Activated CD4-positive, alpha-beta memory T cell treated with anti-CD3 and anti-CD28 coated beads for 36 hours (primary cell): Measurements from ENCODE around the gene STXBP5L. TPM values are rescaled to one million over a fixed set of nuclear protein-coding genes. Genes with fewer than 3 reads are reported as not detected.
"Not testable (repeated sequence)": the region's sequence is repeated elsewhere in the genome, so short reads cannot be mapped to it uniquely, and the experiment has no call there.

Experiments
- CTCF ChIA-PET: fragments of 350-600 bp; sonication (Branson Sonifier 250); formaldehyde crosslinking; loops from one replicate; lab custom pipeline; 2021; ENCODE audit warnings: antibody characterized with exemption, inconsistent platforms; lab: Charles Lee
- POLR2A ChIA-PET: fragments of 350-600 bp; sonication (Branson Sonifier 250); formaldehyde crosslinking; loops from one replicate; lab custom pipeline; 2021; ENCODE audit warnings: antibody characterized with exemption; lab: Charles Lee
- DNase-seq: peaks from one replicate; pipeline ENCODE4 v3.0.0-alpha.2; 2020
- H3K27ac Mint-ChIP-seq: one replicate; pipeline ENCODE4 v1.8.0; 2021; ENCODE audit warnings: mixed read lengths
- H3K27me3 Mint-ChIP-seq: one replicate; pipeline ENCODE4 v1.8.0; 2021; ENCODE audit warnings: mixed read lengths
- H3K36me3 Mint-ChIP-seq: one replicate; pipeline ENCODE4 v1.8.0; 2021; ENCODE audit warnings: mixed read lengths
- H3K4me1 Mint-ChIP-seq: one replicate; pipeline ENCODE4 v1.8.0; 2021; ENCODE audit warnings: low read depth, mixed read lengths
- H3K4me3 Mint-ChIP-seq: one replicate; pipeline ENCODE4 v1.8.0; 2021; ENCODE audit warnings: mild to moderate bottlenecking, mixed read lengths
- H3K9me3 Mint-ChIP-seq: one replicate; pipeline ENCODE4 v1.8.0; 2021; ENCODE audit warnings: mixed read lengths
- intact Hi-C: fragments of 100-400 bp; cut with micrococcal nuclease; formaldehyde crosslinking; loops from one replicate; pipeline ENCODE4 v1.15.1; 2023
- total RNA-seq, 2 experiments: library from RNA; stranded (reverse); gene quantifications; one replicate each; pipeline ENCODE4 v1.2.3, GENCODE V29; 2021

STXBP5L gene
- not detected for total RNA-seq

DNA sequence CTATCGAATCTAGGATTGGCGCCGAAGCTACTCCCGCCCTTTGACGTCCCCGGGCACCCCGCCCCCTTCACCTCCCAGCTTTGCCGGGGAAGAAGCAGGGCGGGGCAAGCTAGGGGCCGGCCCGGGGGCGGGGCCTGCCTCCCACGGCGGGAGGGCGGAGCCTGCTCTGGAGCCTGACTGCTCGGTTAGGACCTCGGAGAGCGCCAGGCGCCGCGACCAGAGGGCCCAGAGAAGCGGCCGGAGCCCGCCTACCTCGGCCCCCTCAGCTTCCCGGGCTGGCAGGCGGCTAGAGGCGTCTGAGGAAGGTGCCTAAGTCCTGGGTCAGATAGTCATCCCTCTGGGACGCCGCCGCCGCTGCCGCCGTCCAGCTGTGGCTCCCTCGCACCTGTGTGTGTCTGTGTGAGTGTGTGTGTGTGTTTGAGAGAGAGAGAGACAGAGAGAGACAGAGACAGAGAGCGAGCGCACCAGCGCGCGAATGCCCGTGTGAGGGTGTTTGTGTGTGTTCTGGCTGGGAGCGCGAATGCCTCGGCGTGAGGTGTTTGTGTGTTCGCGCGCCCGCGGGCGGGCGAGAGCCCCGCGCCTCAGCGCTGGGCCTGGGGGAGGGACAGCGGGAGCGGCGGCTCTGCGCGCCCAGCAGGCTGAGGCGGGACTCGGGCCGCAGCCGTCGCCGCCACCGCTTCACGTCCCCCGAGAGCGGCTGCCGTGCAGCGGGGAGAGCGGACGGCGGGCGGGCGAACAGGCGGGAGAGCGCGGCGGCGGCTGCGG, at the start of gene STXBP5L:
Gene STXBP5L, plus strand, starts transcription at position 176 of the 765 bp plus-strand sequence. CDS start 1,374 bp downstream, outside the sequence.
- peaks cover 46% of the 10 kb centered on the region for H3K27me3 Mint-ChIP-seq
- CTCF ChIA-PET = interaction anchor here (0.7 kb wide), 1 partner anchor 664 kb away, joined by 3 read pairs; no protein-coding TSS in a partner anchor
- POLR2A ChIA-PET = no interaction called here
- intact Hi-C loops = no loop called here
- peaks cover 12% of the 10 kb centered on the region for H3K4me1 Mint-ChIP-seq
- H3K4me3 Mint-ChIP-seq = peak within 1 kb of the TSS; percentile 68
- peak; percentile 72 for DNase-seq
- peaks cover 3% of the 10 kb centered on the region for H3K36me3 Mint-ChIP-seq
- no peaks in the 10 kb centered on the region for H3K9me3 Mint-ChIP-seq
- no peak within 1 kb of the TSS for H3K27ac Mint-ChIP-seq

DNA sequence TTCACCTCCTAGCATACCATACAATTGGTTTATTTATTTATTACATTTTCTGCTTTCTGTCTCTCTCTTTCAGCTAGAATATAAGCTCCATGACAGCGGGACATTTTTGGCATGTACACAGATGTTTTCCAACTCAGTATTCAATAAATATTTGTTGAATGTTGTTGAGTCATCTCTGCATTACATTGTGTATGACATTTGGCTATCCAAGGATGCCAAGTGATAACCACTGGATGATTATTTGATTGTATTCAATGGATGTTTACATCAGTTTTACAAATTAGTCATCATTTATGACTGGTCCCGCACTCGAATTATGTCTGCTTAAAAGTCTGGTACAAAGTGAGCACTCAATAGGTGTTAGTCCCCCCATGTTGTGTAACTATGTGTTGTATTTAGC, 49.5 kb upstream of the STXBP5L start:
- H3K4me3 Mint-ChIP-seq = no peak overlapping the region
- no peak overlapping the region for H3K27ac Mint-ChIP-seq
- H3K9me3 Mint-ChIP-seq = no peaks in the 10 kb centered on the region
- H3K4me1 Mint-ChIP-seq = no peaks in the 10 kb centered on the region
- no peaks in the 10 kb centered on the region for H3K36me3 Mint-ChIP-seq
- no peak for DNase-seq
- POLR2A ChIA-PET = no interaction called here
- CTCF ChIA-PET = no interaction called here
- intact Hi-C loops = no loop called here
- H3K27me3 Mint-ChIP-seq = peaks cover 5% of the 10 kb centered on the region

DNA sequence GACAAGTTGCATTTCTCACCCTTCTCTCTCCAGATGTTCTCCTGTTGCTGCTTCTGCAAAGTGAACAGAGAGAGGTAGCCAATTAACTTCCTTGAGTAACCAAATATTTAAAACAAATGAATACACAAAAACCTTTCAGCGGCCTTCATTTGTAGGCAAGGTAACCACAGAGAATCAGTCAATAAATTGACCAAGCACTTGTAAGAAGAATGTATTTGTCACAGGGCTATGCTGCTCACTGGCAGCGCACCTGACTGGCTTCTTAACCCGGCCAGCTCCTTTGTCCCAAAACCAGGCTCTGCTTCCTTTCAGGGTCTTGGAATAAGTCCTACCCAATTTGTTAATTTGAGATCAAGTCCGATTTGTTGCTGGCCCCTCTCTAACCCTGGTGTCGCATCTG, 43.5 kb upstream of the STXBP5L start:
- H3K4me3 Mint-ChIP-seq = no peak overlapping the region
- ChIA-PET CTCF (no interaction called here), POLR2A (no interaction called here)
- no peak overlapping the region for H3K27ac Mint-ChIP-seq
- no peak for DNase-seq
- H3K4me1 Mint-ChIP-seq = no peaks in the 10 kb centered on the region
- intact Hi-C loops = no loop called here
- H3K27me3 Mint-ChIP-seq = peaks cover 6% of the 10 kb centered on the region
- H3K36me3 Mint-ChIP-seq = no peaks in the 10 kb centered on the region
- no peaks in the 10 kb centered on the region for H3K9me3 Mint-ChIP-seq

DNA sequence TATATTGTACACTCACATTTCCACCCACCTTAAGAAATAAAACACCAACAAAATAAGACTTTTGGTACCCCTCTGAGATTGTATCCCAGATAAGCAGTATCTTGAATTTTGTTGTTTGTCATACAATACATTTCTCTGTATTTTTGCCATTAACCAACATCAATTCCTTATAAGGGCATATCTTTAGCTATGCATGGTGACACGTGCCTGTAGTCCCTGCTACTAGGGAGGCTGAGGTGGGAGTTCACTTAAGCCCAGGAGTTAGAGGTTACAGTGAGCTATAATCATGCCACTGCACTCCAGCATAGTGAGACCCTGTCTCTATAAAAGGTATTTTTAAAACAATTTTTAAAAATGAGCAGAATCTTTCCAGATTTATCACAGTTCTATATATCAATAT, 32.5 kb upstream of the STXBP5L start:
- Mint-ChIP-seq H3K36me3 (no peaks in the 10 kb centered on the region), H3K27ac (no peak overlapping the region), H3K4me3 (no peak overlapping the region), H3K9me3 (no peaks in the 10 kb centered on the region), H3K27me3 (peaks cover 7% of the 10 kb centered on the region), H3K4me1 (no peaks in the 10 kb centered on the region)
- CTCF ChIA-PET = no interaction called here
- intact Hi-C loops = no loop called here
- DNase-seq = no peak
- POLR2A ChIA-PET = no interaction called here

DNA sequence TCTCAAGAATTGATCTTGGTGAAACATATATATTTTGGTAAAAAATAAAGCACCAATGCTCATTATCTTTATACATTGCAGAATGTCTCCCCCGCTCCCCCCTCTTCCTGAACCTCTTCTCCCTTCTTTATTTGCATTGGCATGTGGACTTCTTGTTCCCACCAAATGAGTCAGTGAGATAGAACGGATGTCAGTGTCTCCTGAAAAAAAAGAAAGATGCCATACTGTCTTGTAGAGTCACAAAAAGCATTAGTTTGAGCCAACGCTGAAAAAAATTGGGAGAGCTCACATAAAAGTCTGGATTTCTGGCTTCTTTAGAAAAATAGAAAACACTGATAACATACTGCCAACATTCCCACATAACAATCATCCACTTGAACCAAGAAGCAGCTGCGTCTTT, 32.0 kb upstream of the STXBP5L start:
- POLR2A ChIA-PET = no interaction called here
- H3K27ac Mint-ChIP-seq = no peak overlapping the region
- no peak overlapping the region for H3K4me3 Mint-ChIP-seq

DNA sequence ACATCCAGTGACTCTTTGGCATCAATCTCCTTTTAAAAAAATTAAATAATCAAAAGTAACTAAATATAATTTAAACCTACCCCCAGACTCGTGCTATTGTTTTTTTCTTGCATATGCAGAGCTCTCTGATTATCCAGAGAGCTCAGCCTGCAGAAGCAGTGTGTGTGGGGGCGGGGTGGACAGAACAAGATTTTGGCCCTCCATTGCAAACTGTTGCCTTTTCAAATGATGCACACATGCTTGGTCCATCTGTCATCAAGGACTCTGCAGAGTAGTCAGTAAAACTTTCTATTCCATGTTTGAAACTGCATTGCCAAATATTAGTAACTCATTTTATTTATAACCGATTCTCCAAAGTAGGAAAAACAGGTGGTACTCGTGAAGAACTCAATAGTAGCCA, 28.6 kb upstream of the STXBP5L start:
- Mint-ChIP-seq H3K4me3 (no peak overlapping the region), H3K9me3 (no peaks in the 10 kb centered on the region), H3K27me3 (peaks cover 7% of the 10 kb centered on the region), H3K27ac (no peak overlapping the region), H3K4me1 (no peaks in the 10 kb centered on the region), H3K36me3 (no peaks in the 10 kb centered on the region)
- intact Hi-C loops = no loop called here
- ChIA-PET POLR2A (no interaction called here), CTCF (no interaction called here)
- no peak for DNase-seq

More for the DNA sequence above, 32.0 kb upstream of the STXBP5L start:
- no peak for DNase-seq
- H3K4me1 Mint-ChIP-seq = no peaks in the 10 kb centered on the region
- H3K36me3 Mint-ChIP-seq = no peaks in the 10 kb centered on the region
- CTCF ChIA-PET = no interaction called here
- H3K27me3 Mint-ChIP-seq = peaks cover 7% of the 10 kb centered on the region
- intact Hi-C loops = no loop called here
- H3K9me3 Mint-ChIP-seq = no peaks in the 10 kb centered on the region

DNA sequence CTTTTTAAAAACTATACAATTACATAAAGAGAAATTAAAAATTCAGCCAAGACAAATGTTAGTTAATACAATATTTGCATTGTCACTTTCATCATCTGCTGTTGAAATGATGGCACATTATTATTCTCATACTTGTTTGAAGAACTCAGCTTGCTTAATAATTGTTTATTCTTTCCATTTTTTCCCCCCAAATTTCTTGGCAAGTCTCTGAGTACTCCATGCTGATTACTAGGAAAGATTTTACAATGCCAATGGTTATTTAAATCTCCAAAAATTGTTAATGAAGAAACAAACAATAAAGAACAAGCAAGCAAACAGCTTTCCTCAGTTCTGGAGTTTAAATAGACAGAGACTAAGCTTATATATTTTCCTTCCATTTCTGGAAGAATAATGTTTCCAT, 15.1 kb upstream of the STXBP5L start:
- DNase-seq = no peak
- no peak overlapping the region for H3K27ac Mint-ChIP-seq
- H3K27me3 Mint-ChIP-seq = peaks cover 2% of the 10 kb centered on the region
- no peaks in the 10 kb centered on the region for H3K4me1 Mint-ChIP-seq
- POLR2A ChIA-PET = no interaction called here
- intact Hi-C loops = no loop called here
- H3K9me3 Mint-ChIP-seq = peaks cover 3% of the 10 kb centered on the region
- CTCF ChIA-PET = no interaction called here
- no peak overlapping the region for H3K4me3 Mint-ChIP-seq
- no peaks in the 10 kb centered on the region for H3K36me3 Mint-ChIP-seq

DNA sequence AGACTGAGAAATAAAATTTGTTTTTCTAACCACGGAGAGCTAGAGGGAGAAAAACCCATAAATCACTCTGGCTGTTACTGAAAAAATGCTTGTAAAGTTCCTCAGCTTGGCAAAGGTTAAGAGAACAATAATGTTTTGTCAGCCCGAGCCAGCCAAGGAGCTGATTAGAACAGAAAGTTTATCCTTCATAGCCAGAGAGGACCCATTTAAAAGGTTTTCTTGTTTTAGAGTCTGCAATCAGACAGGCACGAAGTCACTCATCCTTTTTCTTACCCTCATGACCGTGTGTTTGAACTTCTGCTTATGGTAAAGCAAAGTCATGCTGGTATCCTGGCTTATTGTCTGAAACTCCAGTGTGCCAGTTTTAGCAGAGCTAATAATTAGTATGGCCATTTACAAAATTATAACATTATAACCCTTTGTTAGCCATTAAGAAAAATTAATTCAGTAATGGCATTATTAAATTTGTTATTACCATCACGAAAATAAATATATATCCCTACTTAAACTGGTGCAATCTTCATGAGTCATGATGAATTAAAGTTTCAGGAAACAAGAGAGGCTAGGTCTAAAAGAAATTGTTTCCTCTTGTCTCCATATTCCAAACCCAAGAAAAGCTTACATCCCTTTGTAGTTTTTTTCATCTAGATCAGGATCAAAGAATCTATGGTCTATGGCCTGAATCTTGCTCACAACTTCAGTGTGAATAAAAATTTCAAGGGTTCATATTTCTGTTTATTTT, 13.5 kb upstream of the STXBP5L start:
- Mint-ChIP-seq H3K27ac (no peak overlapping the region), H3K27me3 (no peaks in the 10 kb centered on the region), H3K36me3 (no peaks in the 10 kb centered on the region), H3K4me3 (no peak overlapping the region), H3K4me1 (no peaks in the 10 kb centered on the region), H3K9me3 (peaks cover 3% of the 10 kb centered on the region)
- ChIA-PET POLR2A (no interaction called here), CTCF (no interaction called here)
- intact Hi-C loops = no loop called here
- no peak for DNase-seq

DNA sequence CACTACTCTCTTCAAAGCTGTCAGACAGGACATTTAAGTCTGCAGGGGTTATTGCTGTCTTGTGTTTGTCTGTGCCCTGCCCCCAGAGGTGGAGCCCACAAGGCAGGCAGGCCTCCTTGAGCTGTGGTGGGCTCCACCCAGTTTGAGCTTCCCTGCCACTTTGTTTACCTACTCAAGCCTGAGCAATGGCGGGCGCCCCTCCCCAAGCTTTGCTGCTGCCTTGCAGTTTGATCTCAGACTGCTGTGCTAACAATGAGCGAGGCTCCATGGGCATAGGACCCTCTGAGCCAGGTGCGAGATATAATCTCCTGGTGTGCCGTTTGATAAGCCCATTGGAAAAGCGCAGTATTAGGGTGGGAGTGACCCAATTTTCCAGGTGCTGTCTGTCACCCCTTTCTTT, 6.3 kb upstream of the STXBP5L start:
- intact Hi-C loops, H3K36me3 Mint-ChIP-seq, H3K4me3 Mint-ChIP-seq, H3K27ac Mint-ChIP-seq, CTCF ChIA-PET, POLR2A ChIA-PET, DNase-seq, H3K9me3 Mint-ChIP-seq, H3K4me1 Mint-ChIP-seq: not testable (repeated sequence)
- H3K27me3 Mint-ChIP-seq = peaks cover 10% of the 10 kb centered on the region

DNA sequence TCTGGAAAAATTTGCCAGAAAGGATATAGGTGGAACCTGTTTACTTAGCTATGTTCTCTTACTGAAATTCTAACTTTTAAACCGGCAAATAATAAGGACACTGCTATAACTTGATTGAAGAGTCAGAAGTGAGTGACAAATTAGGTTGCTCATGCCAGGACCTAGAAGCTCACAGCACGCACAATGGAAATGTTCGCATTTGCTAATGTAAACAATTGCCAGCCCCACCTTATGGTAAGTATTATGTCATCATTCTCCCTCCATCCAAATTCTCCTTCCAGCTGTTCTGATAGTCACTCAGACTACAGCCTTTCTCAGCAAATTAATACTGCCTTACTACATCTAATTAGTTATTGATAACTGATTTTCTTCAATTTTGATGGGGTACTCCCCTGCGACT, 4.8 kb upstream of the STXBP5L start:
- intact Hi-C loops = no loop called here
- H3K27ac Mint-ChIP-seq = no peak overlapping the region
- H3K36me3 Mint-ChIP-seq = peaks cover 1% of the 10 kb centered on the region
- peaks cover 2% of the 10 kb centered on the region for H3K4me1 Mint-ChIP-seq
- ChIA-PET CTCF (no interaction called here), POLR2A (no interaction called here)
- H3K27me3 Mint-ChIP-seq = peaks cover 22% of the 10 kb centered on the region
- H3K9me3 Mint-ChIP-seq = no peaks in the 10 kb centered on the region
- no peak for DNase-seq
- H3K4me3 Mint-ChIP-seq = no peak overlapping the region

DNA sequence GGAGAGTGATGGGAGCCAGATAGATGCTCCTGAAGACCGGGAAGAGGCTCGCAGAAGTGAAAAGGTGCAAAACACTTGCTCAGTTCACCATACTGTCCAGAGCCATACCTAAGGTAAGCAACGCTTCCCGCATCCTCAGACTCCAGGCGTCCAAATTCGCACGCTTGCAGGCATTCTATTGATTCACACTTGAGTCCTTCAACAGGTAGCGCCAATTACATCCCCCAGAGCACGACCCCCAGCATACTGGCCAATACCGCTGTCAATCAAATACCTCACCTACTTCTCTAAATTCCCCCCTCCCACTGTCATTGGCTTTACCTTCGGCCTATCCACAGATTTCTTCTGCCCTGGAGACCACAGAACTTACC, 361 bp upstream of the STXBP5L start:
- no peak overlapping the region for H3K27ac Mint-ChIP-seq
- intact Hi-C loops = no loop called here
- H3K9me3 Mint-ChIP-seq = no peaks in the 10 kb centered on the region
- peaks cover 41% of the 10 kb centered on the region for H3K27me3 Mint-ChIP-seq
- DNase-seq = no peak
- H3K4me3 Mint-ChIP-seq = no peak overlapping the region
- ChIA-PET CTCF (interaction anchor here (0.7 kb wide), 1 partner anchor 664 kb away, joined by 3 read pairs; no protein-coding TSS in a partner anchor), POLR2A (no interaction called here)
- peaks cover 12% of the 10 kb centered on the region for H3K4me1 Mint-ChIP-seq
- peaks cover 3% of the 10 kb centered on the region for H3K36me3 Mint-ChIP-seq

DNA sequence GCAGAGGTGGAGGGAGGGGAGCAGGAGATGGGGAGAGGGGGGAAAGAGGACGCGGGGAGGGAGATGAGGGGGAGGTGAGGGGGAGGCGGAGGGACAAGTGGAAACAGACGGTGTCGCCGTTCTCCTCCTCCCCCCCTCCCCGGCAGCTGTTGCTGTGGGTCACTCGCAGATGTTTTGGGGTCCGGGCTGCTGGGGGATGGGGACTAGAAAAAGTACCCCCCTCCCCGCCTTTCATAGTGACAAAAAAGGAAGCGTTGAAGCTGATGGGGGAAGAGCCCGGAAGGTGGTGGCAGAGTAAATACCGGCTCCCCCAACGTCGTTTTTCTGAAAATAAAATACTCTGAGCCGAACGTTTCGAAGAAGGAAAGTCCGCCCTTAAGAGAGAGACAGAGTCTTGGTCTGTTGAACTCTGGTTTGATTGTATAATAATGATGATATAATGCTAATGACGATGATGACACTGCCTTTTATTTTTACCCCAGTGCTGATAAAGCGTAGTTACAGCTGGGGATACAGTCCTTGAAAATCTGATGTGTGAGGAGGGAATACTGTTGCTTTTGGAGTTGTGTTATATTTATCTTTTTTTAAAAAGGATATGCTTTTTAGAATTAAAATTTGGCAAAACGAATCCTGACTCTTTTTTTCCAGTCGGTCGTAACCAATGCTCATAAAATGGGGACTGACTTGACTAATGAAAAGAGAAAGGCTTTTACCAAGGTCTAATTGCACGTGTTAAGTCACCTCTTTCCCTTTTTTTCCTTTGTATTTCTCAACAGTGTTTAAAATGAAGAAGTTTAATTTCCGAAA, 993 bp downstream of the STXBP5L start:
- H3K27ac Mint-ChIP-seq = no peak overlapping the region
- intact Hi-C loops = no loop called here
- H3K36me3 Mint-ChIP-seq = peaks cover 3% of the 10 kb centered on the region
- CTCF ChIA-PET = no interaction called here
- peaks cover 46% of the 10 kb centered on the region for H3K27me3 Mint-ChIP-seq
- H3K4me3 Mint-ChIP-seq = no peak overlapping the region
- POLR2A ChIA-PET = no interaction called here
- no peaks in the 10 kb centered on the region for H3K9me3 Mint-ChIP-seq
- peaks cover 12% of the 10 kb centered on the region for H3K4me1 Mint-ChIP-seq
- DNase-seq = no peak
